HepG2 (cell line): ENCODE data around the gene MOGAT3. TPM values are rescaled to one million over a fixed set of nuclear protein-coding genes. Genes with fewer than 3 reads are reported as not detected.
A peak's percentile ranks its signal among the peaks of the same experiment; 100 is the strongest.

Experiments
- CENPT ChIP-seq: sonication (generic); formaldehyde crosslinking; IDR thresholded peaks from 2 replicates; pipeline ENCODE4 v1.8.0; 2022; ENCODE audit warnings: low read depth, mild to moderate bottlenecking, moderate library complexity, missing genetic modification reagents
- HNRNPL ChIP-seq: fragments of 200-400 bp; formaldehyde crosslinking; IDR thresholded peaks from 2 replicates; pipeline ENCODE4 v1.6.1; 2017; ENCODE audit warnings: mild to moderate bottlenecking, low read depth, low read length
- MAFF ChIP-seq: IDR thresholded peaks from 2 replicates; pipeline ENCODE4 v1.6.1; 2011; ENCODE audit warnings: low read depth, low read length, improper control_type of control experiment
- MAFK ChIP-seq, 2 experiments: IDR thresholded peaks in 1 of 2; conservative IDR thresholded peaks in 1 of 2; 2 replicates each; pipeline ENCODE4 v1.6.1; 2011; ENCODE audit warnings: improper control_type of control experiment in 2 of 2, low read length in 2 of 2
- MXD4 ChIP-seq: IDR thresholded peaks from 2 replicates; pipeline ENCODE4 v1.6.1; 2016; ENCODE audit warnings: mild to moderate bottlenecking, missing biosample characterization, missing genetic modification reagents
- RCOR2 ChIP-seq: IDR thresholded peaks from 2 replicates; pipeline ENCODE4 v1.6.1; 2016; ENCODE audit warnings: missing biosample characterization, missing genetic modification reagents
- polyA plus RNA-seq, 8 experiments: library from polyadenylated mRNA; depleted of rRNA in 3 of 8; stranded (reverse) in 7 of 8; unstranded in 1 of 8; fragments of >200 nt; fragmentation: Illumina TruSeq in 4 of 8; extraction: Trizol in 4 of 8; gene quantifications; 2 replicates each; pipeline versions ENCODE4 v1.2.1 to v1.2.3, GENCODE V29; 2011 to 2016; ENCODE audit warnings: low read depth in 4 of 8, missing spikeins in 1 of 8, mixed read lengths in 1 of 8; ENCODE audit not compliant: insufficient read depth in 1 of 8
- total RNA-seq, 5 experiments: library from RNA; depleted of rRNA; stranded (reverse); fragments of >200 nt; fragmentation: Illumina TruSeq; extraction: Trizol; gene quantifications; 2 replicates each; pipeline ENCODE4 v1.2.3, GENCODE V29; 2016; ENCODE audit warnings: low read depth in 1 of 5
- TF ChIP-seq, protein P1 (sequence below): sonication (generic); formaldehyde crosslinking; IDR thresholded peaks from 2 replicates; pipeline ENCODE4 v1.4.0; 2020; ENCODE audit warnings: missing genetic modification reagents
- TF ChIP-seq, protein P2 (sequence below): sonication (generic); formaldehyde crosslinking; IDR thresholded peaks from 2 replicates; pipeline ENCODE4 v1.4.0; 2020; ENCODE audit warnings: missing genetic modification reagents
- TF ChIP-seq, protein P3 (sequence below): sonication (generic); formaldehyde crosslinking; IDR thresholded peaks from 2 replicates; pipeline ENCODE4 v1.5.0; 2020; ENCODE audit warnings: mild to moderate bottlenecking, missing genetic modification reagents, borderline replicate concordance

MOGAT3 gene
- total and polyA plus RNA-seq, 2 of the 13 experiments (the other 11 are each of a cell fraction or from before 2014, with no cell fraction given): 22.5 to 30.5 TPM

DNA sequence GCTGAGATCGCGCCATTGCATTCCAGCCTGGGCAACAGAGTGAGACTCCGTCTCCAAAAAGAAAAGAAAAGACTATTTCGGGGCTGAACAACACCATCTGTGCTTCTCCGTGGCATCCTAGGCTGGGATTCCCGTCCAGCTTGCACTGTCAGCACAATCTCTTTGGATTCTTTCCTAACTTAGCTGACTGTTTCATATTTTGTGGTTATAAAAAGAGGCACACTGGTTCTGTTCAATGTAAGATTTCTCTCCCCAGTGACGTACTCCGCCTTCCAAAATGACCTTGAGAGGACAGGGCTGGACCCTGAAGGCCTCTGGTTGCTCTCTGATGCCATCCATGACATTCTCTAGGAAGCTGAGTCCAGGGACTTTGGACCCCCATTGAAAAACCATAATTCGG lies 25.9 kb upstream of the MOGAT3 start (continued):
- TF ChIP-seq, protein P1, sequence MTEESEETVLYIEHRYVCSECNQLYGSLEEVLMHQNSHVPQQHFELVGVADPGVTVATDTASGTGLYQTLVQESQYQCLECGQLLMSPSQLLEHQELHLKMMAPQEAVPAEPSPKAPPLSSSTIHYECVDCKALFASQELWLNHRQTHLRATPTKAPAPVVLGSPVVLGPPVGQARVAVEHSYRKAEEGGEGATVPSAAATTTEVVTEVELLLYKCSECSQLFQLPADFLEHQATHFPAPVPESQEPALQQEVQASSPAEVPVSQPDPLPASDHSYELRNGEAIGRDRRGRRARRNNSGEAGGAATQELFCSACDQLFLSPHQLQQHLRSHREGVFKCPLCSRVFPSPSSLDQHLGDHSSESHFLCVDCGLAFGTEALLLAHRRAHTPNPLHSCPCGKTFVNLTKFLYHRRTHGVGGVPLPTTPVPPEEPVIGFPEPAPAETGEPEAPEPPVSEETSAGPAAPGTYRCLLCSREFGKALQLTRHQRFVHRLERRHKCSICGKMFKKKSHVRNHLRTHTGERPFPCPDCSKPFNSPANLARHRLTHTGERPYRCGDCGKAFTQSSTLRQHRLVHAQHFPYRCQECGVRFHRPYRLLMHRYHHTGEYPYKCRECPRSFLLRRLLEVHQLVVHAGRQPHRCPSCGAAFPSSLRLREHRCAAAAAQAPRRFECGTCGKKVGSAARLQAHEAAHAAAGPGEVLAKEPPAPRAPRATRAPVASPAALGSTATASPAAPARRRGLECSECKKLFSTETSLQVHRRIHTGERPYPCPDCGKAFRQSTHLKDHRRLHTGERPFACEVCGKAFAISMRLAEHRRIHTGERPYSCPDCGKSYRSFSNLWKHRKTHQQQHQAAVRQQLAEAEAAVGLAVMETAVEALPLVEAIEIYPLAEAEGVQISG: no peak
- TF ChIP-seq, protein P2, sequence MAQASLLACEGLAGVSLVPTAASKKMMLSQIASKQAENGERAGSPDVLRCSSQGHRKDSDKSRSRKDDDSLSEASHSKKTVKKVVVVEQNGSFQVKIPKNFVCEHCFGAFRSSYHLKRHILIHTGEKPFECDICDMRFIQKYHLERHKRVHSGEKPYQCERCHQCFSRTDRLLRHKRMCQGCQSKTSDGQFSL (CRISPR knock-in tag): no peak
- TF ChIP-seq MAFK (conservative IDR thresholded peaks at IDR 0.05 in 1 of 2, IDR thresholded peaks at IDR 0.05 in 1 of 2; ENCODE audit: low read length in 2 of 2) (peak; percentile 54 to 85), HNRNPL (no peak), MAFF (peak; percentile 80), MXD4 (CRISPR knock-in tag) (no peak), CENPT (CRISPR knock-in tag) (no peak), RCOR2 (CRISPR knock-in tag) (no peak)
- TF ChIP-seq, protein P3, sequence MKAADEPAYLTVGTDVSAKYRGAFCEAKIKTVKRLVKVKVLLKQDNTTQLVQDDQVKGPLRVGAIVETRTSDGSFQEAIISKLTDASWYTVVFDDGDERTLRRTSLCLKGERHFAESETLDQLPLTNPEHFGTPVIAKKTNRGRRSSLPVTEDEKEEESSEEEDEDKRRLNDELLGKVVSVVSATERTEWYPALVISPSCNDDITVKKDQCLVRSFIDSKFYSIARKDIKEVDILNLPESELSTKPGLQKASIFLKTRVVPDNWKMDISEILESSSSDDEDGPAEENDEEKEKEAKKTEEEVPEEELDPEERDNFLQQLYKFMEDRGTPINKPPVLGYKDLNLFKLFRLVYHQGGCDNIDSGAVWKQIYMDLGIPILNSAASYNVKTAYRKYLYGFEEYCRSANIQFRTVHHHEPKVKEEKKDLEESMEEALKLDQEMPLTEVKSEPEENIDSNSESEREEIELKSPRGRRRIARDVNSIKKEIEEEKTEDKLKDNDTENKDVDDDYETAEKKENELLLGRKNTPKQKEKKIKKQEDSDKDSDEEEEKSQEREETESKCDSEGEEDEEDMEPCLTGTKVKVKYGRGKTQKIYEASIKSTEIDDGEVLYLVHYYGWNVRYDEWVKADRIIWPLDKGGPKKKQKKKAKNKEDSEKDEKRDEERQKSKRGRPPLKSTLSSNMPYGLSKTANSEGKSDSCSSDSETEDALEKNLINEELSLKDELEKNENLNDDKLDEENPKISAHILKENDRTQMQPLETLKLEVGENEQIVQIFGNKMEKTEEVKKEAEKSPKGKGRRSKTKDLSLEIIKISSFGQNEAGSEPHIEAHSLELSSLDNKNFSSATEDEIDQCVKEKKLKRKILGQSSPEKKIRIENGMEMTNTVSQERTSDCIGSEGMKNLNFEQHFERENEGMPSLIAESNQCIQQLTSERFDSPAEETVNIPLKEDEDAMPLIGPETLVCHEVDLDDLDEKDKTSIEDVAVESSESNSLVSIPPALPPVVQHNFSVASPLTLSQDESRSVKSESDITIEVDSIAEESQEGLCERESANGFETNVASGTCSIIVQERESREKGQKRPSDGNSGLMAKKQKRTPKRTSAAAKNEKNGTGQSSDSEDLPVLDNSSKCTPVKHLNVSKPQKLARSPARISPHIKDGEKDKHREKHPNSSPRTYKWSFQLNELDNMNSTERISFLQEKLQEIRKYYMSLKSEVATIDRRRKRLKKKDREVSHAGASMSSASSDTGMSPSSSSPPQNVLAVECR (CRISPR knock-in tag): no peak
